ENCODE results near the gene XXYLT1.
A peak's percentile ranks its signal among the peaks of the same experiment; 100 is the strongest.
"Not testable (repeated sequence)": the region's sequence is repeated elsewhere in the genome, so short reads cannot be mapped to it uniquely, and the experiment has no call there.

The XXYLT1 gene

GRCh38 chr3:195270817-195271409 lies at the start of gene XXYLT1:
TSS of gene XXYLT1 (minus strand) at chr3:195271159. CDS start at chr3:195271058, 101 bp downstream.
- H3K9ac ChIP-seq (ENCODE audit: low read length in 2 of 2) = peak within 1 kb of the TSS; percentile 61 to 68
- no peaks in the 10 kb centered on the region for H3K27me3 ChIP-seq (ENCODE audit: control insufficient read depth in 1 of 2, insufficient read depth in 2 of 2, low read length in 2 of 2)
- peak within 1 kb of the TSS; percentile 80 to 86 for H3K4me3 ChIP-seq (ENCODE audit: low read length in 2 of 2)
- peak within 1 kb of the TSS; percentile 64 for H3K27ac ChIP-seq (ENCODE audit: low read length)
- H3K4me1 ChIP-seq (ENCODE audit: control insufficient read depth, insufficient read depth, low read length) = peaks cover 28% of the 10 kb centered on the region
- no peaks in the 10 kb centered on the region for H3K9me3 ChIP-seq (ENCODE audit: control insufficient read depth in 2 of 2, low read length in 2 of 2)
- peaks cover 0 to under 1% of the 10 kb centered on the region in 2 donors for H3K36me3 ChIP-seq (ENCODE audit: control insufficient read depth in 2 of 2, insufficient read depth in 2 of 2, low read length in 2 of 2)

GRCh38 chr3:195319060-195319459 lies 48.1 kb upstream of the XXYLT1 start:
- Histone ChIP-seq H3K27ac (ENCODE audit: low read length) (no peak overlapping the region), H3K4me3 (ENCODE audit: low read length in 2 of 2) (no peak overlapping the region), H3K9ac (ENCODE audit: low read length in 2 of 2) (no peak overlapping the region), H3K9me3 (ENCODE audit: control insufficient read depth in 2 of 2, low read length in 2 of 2) (no peaks in the 10 kb centered on the region), H3K4me1 (ENCODE audit: control insufficient read depth, insufficient read depth, low read length) (no peaks in the 10 kb centered on the region), H3K27me3 (ENCODE audit: control insufficient read depth in 1 of 2, insufficient read depth in 2 of 2, low read length in 2 of 2) (no peaks in the 10 kb centered on the region), H3K36me3 (ENCODE audit: control insufficient read depth in 2 of 2, insufficient read depth in 2 of 2, low read length in 2 of 2) (peaks cover 4 to 6% of the 10 kb centered on the region in 2 donors)

GRCh38 chr3:195312714-195313113 lies 41.8 kb upstream of the XXYLT1 start:
- H3K27ac ChIP-seq (ENCODE audit: low read length) = no peak overlapping the region
- no peaks in the 10 kb centered on the region for H3K36me3 ChIP-seq (ENCODE audit: control insufficient read depth in 2 of 2, insufficient read depth in 2 of 2, low read length in 2 of 2)
- no peaks in the 10 kb centered on the region for H3K9me3 ChIP-seq (ENCODE audit: control insufficient read depth in 2 of 2, low read length in 2 of 2)

GRCh38 chr3:195307711-195308110 lies 36.8 kb upstream of the XXYLT1 start:
- H3K9ac ChIP-seq (ENCODE audit: low read length in 2 of 2) = no peak overlapping the region
- peaks cover 0 to 2% of the 10 kb centered on the region in 2 donors for H3K36me3 ChIP-seq (ENCODE audit: control insufficient read depth in 2 of 2, insufficient read depth in 2 of 2, low read length in 2 of 2)
- H3K4me1 ChIP-seq (ENCODE audit: control insufficient read depth, insufficient read depth, low read length) = no peaks in the 10 kb centered on the region
- no peak overlapping the region for H3K4me3 ChIP-seq (ENCODE audit: low read length in 2 of 2)
- H3K27me3 ChIP-seq (ENCODE audit: control insufficient read depth in 1 of 2, insufficient read depth in 2 of 2, low read length in 2 of 2) = no peaks in the 10 kb centered on the region
- H3K27ac ChIP-seq (ENCODE audit: low read length) = no peak overlapping the region
- H3K9me3 ChIP-seq (ENCODE audit: control insufficient read depth in 2 of 2, low read length in 2 of 2) = no peaks in the 10 kb centered on the region

More at GRCh38 chr3:195312714-195313113, 41.8 kb upstream of the XXYLT1 start:
- Histone ChIP-seq H3K9ac (ENCODE audit: low read length in 2 of 2) (no peak overlapping the region), H3K27me3 (ENCODE audit: control insufficient read depth in 1 of 2, insufficient read depth in 2 of 2, low read length in 2 of 2) (no peaks in the 10 kb centered on the region), H3K4me1 (ENCODE audit: control insufficient read depth, insufficient read depth, low read length) (no peaks in the 10 kb centered on the region), H3K4me3 (ENCODE audit: low read length in 2 of 2) (no peak overlapping the region)

GRCh38 chr3:195306369-195306768 lies 35.4 kb upstream of the XXYLT1 start:
- Histone ChIP-seq H3K27ac (ENCODE audit: low read length) (no peak overlapping the region), H3K36me3 (ENCODE audit: control insufficient read depth in 2 of 2, insufficient read depth in 2 of 2, low read length in 2 of 2) (peaks cover 6 to 7% of the 10 kb centered on the region in 2 donors), H3K9ac (ENCODE audit: low read length in 2 of 2) (no peak overlapping the region), H3K4me1 (ENCODE audit: control insufficient read depth, insufficient read depth, low read length) (no peaks in the 10 kb centered on the region), H3K4me3 (ENCODE audit: low read length in 2 of 2) (no peak overlapping the region), H3K27me3 (ENCODE audit: control insufficient read depth in 1 of 2, insufficient read depth in 2 of 2, low read length in 2 of 2) (no peaks in the 10 kb centered on the region), H3K9me3 (ENCODE audit: control insufficient read depth in 2 of 2, low read length in 2 of 2) (no peaks in the 10 kb centered on the region)

GRCh38 chr3:195302431-195302830 lies 31.5 kb upstream of the XXYLT1 start:
- Histone ChIP-seq H3K27me3 (ENCODE audit: control insufficient read depth in 1 of 2, insufficient read depth in 2 of 2, low read length in 2 of 2) (no peaks in the 10 kb centered on the region), H3K9me3 (ENCODE audit: control insufficient read depth in 2 of 2, low read length in 2 of 2) (no peaks in the 10 kb centered on the region), H3K9ac (ENCODE audit: low read length in 2 of 2) (no peak overlapping the region), H3K4me3 (ENCODE audit: low read length in 2 of 2) (no peak overlapping the region), H3K27ac (ENCODE audit: low read length) (no peak overlapping the region), H3K36me3 (ENCODE audit: control insufficient read depth in 2 of 2, insufficient read depth in 2 of 2, low read length in 2 of 2) (peaks cover 7 to 10% of the 10 kb centered on the region in 2 donors), H3K4me1 (ENCODE audit: control insufficient read depth, insufficient read depth, low read length) (no peaks in the 10 kb centered on the region)

- Histone ChIP-seq H3K36me3 (ENCODE audit: control insufficient read depth in 2 of 2, insufficient read depth in 2 of 2, low read length in 2 of 2) (peaks cover 7 to 24% of the 10 kb centered on the region in 2 donors), H3K9me3 (ENCODE audit: control insufficient read depth in 2 of 2, low read length in 2 of 2) (no peaks in the 10 kb centered on the region), H3K4me3 (ENCODE audit: low read length in 2 of 2) (no peak overlapping the region), H3K9ac (ENCODE audit: low read length in 2 of 2) (no peak overlapping the region), H3K27ac (ENCODE audit: low read length) (no peak overlapping the region), H3K27me3 (ENCODE audit: control insufficient read depth in 1 of 2, insufficient read depth in 2 of 2, low read length in 2 of 2) (no peaks in the 10 kb centered on the region), H3K4me1 (ENCODE audit: control insufficient read depth, insufficient read depth, low read length) (no peaks in the 10 kb centered on the region)
Observed at GRCh38 chr3:195297446-195297845, 26.5 kb upstream of the XXYLT1 start.

GRCh38 chr3:195296662-195297061 lies 25.7 kb upstream of the XXYLT1 start:
- Histone ChIP-seq H3K9me3 (ENCODE audit: control insufficient read depth in 2 of 2, low read length in 2 of 2) (no peaks in the 10 kb centered on the region), H3K4me3 (ENCODE audit: low read length in 2 of 2) (no peak overlapping the region), H3K4me1 (ENCODE audit: control insufficient read depth, insufficient read depth, low read length) (no peaks in the 10 kb centered on the region), H3K9ac (ENCODE audit: low read length in 2 of 2) (no peak overlapping the region), H3K36me3 (ENCODE audit: control insufficient read depth in 2 of 2, insufficient read depth in 2 of 2, low read length in 2 of 2) (peaks cover 5 to 21% of the 10 kb centered on the region in 2 donors), H3K27ac (ENCODE audit: low read length) (no peak overlapping the region), H3K27me3 (ENCODE audit: control insufficient read depth in 1 of 2, insufficient read depth in 2 of 2, low read length in 2 of 2) (no peaks in the 10 kb centered on the region)

GRCh38 chr3:195291121-195291520 lies 20.2 kb upstream of the XXYLT1 start:
- H3K9ac ChIP-seq (ENCODE audit: low read length in 2 of 2) = no peak overlapping the region
- no peaks in the 10 kb centered on the region for H3K9me3 ChIP-seq (ENCODE audit: control insufficient read depth in 2 of 2, low read length in 2 of 2)
- H3K4me3 ChIP-seq (ENCODE audit: low read length in 2 of 2) = no peak overlapping the region
- no peaks in the 10 kb centered on the region for H3K27me3 ChIP-seq (ENCODE audit: control insufficient read depth in 1 of 2, insufficient read depth in 2 of 2, low read length in 2 of 2)
- H3K36me3 ChIP-seq (ENCODE audit: control insufficient read depth in 2 of 2, insufficient read depth in 2 of 2, low read length in 2 of 2) = peaks cover 7 to 21% of the 10 kb centered on the region in 2 donors
- H3K27ac ChIP-seq (ENCODE audit: low read length) = no peak overlapping the region
- no peaks in the 10 kb centered on the region for H3K4me1 ChIP-seq (ENCODE audit: control insufficient read depth, insufficient read depth, low read length)

GRCh38 chr3:195290643-195291042 lies 19.7 kb upstream of the XXYLT1 start:
- not testable (repeated sequence) for H3K9ac ChIP-seq (ENCODE audit: low read length in 2 of 2); H3K4me3 ChIP-seq (ENCODE audit: low read length in 2 of 2); H3K27ac ChIP-seq (ENCODE audit: low read length); H3K27me3 ChIP-seq (ENCODE audit: control insufficient read depth in 1 of 2, insufficient read depth in 2 of 2, low read length in 2 of 2); H3K4me1 ChIP-seq (ENCODE audit: control insufficient read depth, insufficient read depth, low read length); H3K9me3 ChIP-seq (ENCODE audit: control insufficient read depth in 2 of 2, low read length in 2 of 2)
- peaks cover 7 to 19% of the 10 kb centered on the region in 2 donors for H3K36me3 ChIP-seq (ENCODE audit: control insufficient read depth in 2 of 2, insufficient read depth in 2 of 2, low read length in 2 of 2)

GRCh38 chr3:195286115-195286872 lies 15.3 kb upstream of the XXYLT1 start:
- peaks cover 10 to 13% of the 10 kb centered on the region in 2 donors for H3K36me3 ChIP-seq (ENCODE audit: control insufficient read depth in 2 of 2, insufficient read depth in 2 of 2, low read length in 2 of 2)
- no peak overlapping the region for H3K4me3 ChIP-seq (ENCODE audit: low read length in 2 of 2)

More at GRCh38 chr3:195286115-195286872, 15.3 kb upstream of the XXYLT1 start:
- Histone ChIP-seq H3K9ac (ENCODE audit: low read length in 2 of 2) (no peak overlapping the region), H3K27me3 (ENCODE audit: control insufficient read depth in 1 of 2, insufficient read depth in 2 of 2, low read length in 2 of 2) (no peaks in the 10 kb centered on the region), H3K9me3 (ENCODE audit: control insufficient read depth in 2 of 2, low read length in 2 of 2) (no peaks in the 10 kb centered on the region), H3K4me1 (ENCODE audit: control insufficient read depth, insufficient read depth, low read length) (no peaks in the 10 kb centered on the region), H3K27ac (ENCODE audit: low read length) (no peak overlapping the region)

Data from stomach smooth muscle (tissue), 2 donors.